H1 (cell line): Measurements from ENCODE around the gene NDUFAF8. TPM values are rescaled to one million over a fixed set of nuclear protein-coding genes. Genes with fewer than 3 reads are reported as not detected.

Experiments
- CTCF ChIA-PET: fragments of 300-600 bp; sonication (Branson Sonifier 250); formaldehyde crosslinking; loops from one replicate; lab custom pipeline; 2021; ENCODE audit not compliant: partially characterized antibody; lab: Charles Lee
- POLR2A ChIA-PET: fragments of 300-600 bp; sonication (Branson Sonifier 250); formaldehyde crosslinking; loops from one replicate; lab custom pipeline; 2021; ENCODE audit warnings: inconsistent platforms; ENCODE audit not compliant: partially characterized antibody; lab: Charles Lee
- DNase-seq, 2 experiments: peaks; one replicate each; pipeline versions ENCODE4 v3.0.0 to v3.0.0-alpha.2; 2010 to 2022; ENCODE audit warnings: low spot score in 2 of 2, low read depth in 1 of 2, mixed read lengths in 1 of 2
- FAIRE-seq: peaks from 2 replicates; lab custom pipeline; 2011; peaks lifted over from hg19 to GRCh38; lab: Jason Lieb, UNC
- H2AFZ ChIP-seq: 2 replicates; pipeline ENCODE4 v1.8.1; 2012; ENCODE audit warnings: low read length, inconsistent platforms
- H2AK5ac ChIP-seq: 2 replicates; pipeline ENCODE4 v1.6.1; 2013; ENCODE audit warnings: low read depth, low read length
- H2BK120ac ChIP-seq: replicated peaks from 2 replicates; pipeline ENCODE3; 2013; ENCODE audit warnings: low read depth, low read length, inconsistent platforms
- H2BK12ac ChIP-seq: 2 replicates; pipeline ENCODE4 v1.6.1; 2013; ENCODE audit warnings: low read depth, low read length
- H2BK15ac ChIP-seq: 2 replicates; pipeline ENCODE4 v1.6.1; 2013; ENCODE audit warnings: low read length
- H2BK20ac ChIP-seq: 2 replicates; pipeline ENCODE4 v1.6.1; 2013; ENCODE audit warnings: low read length
- H2BK5ac ChIP-seq: 2 replicates; pipeline ENCODE4 v1.6.1; 2013; ENCODE audit warnings: low read depth, low read length
- H3K14ac ChIP-seq: 2 replicates; pipeline ENCODE4 v1.6.1; 2013; ENCODE audit warnings: inconsistent platforms; ENCODE audit not compliant: insufficient read length
- H3K18ac ChIP-seq: 2 replicates; pipeline ENCODE4 v1.6.1; 2013; ENCODE audit warnings: low read length; ENCODE audit errors: extremely low read depth
- H3K23ac ChIP-seq: 2 replicates; pipeline ENCODE4 v1.6.1; 2013; ENCODE audit warnings: inconsistent platforms; ENCODE audit not compliant: insufficient read length
- H3K23me2 ChIP-seq: 2 replicates; pipeline ENCODE4 v1.6.1; 2013; ENCODE audit warnings: low read depth, low read length
- H3K27ac ChIP-seq: 2 replicates; pipeline ENCODE4 v1.6.1; 2011; ENCODE audit warnings: low read depth, low read length, inconsistent platforms
- H3K27me3 ChIP-seq, 4 experiments: replicated peaks in 1 of 4; 1 replicate in 1 of 4; 2 replicates in 3 of 4; pipeline versions ENCODE4 v1.6.1 to v1.8.1; 2011 to 2013; ENCODE audit warnings: low read length in 3 of 4, mild to moderate bottlenecking in 3 of 4, inconsistent platforms in 2 of 4, mixed read lengths in 2 of 4, moderate library complexity in 1 of 4; ENCODE audit not compliant: control insufficient read depth in 3 of 4, insufficient read depth in 3 of 4; ENCODE audit errors: extremely low read depth in 1 of 4
- H3K36me3 ChIP-seq, 4 experiments: 2 replicates each; pipeline versions ENCODE4 v1.6.1 to v1.8.1; 2011 to 2013; ENCODE audit warnings: mild to moderate bottlenecking in 4 of 4, low read length in 3 of 4, moderate library complexity in 2 of 4, control low read depth in 1 of 4, inconsistent platforms in 1 of 4; ENCODE audit not compliant: insufficient read depth in 4 of 4, control insufficient read depth in 2 of 4
- H3K4ac ChIP-seq: replicated peaks from 2 replicates; pipeline ENCODE3; 2013; ENCODE audit warnings: low read length, low read depth, mixed read lengths, inconsistent platforms; ENCODE audit not compliant: insufficient read length
- H3K4me1 ChIP-seq, 4 experiments: replicated peaks in 1 of 4; 1 replicate in 1 of 4; 2 replicates in 3 of 4; pipeline versions ENCODE4 v1.6.1 to v1.8.1; 2011 to 2013; ENCODE audit warnings: low read length in 3 of 4, inconsistent platforms in 2 of 4, mixed read lengths in 1 of 4; ENCODE audit not compliant: insufficient read depth in 4 of 4, control insufficient read depth in 3 of 4
- H3K4me2 ChIP-seq, 2 experiments: 2 replicates each; pipeline versions ENCODE4 v1.6.1 to v1.8.1; 2011 to 2013; ENCODE audit warnings: low read depth in 2 of 2, low read length in 2 of 2, control low read depth in 1 of 2, inconsistent platforms in 1 of 2, mild to moderate bottlenecking in 1 of 2; ENCODE audit not compliant: insufficient read depth in 1 of 2
- H3K4me3 ChIP-seq, 4 experiments: fragments of 200-600, 300-600 bp in 1 of 4; sonication (generic), shearing (Covaris generic), sonication (Bioruptor Twin) in 1 of 4; 2 replicates each; pipeline versions ENCODE4 v1.5.1 to v1.8.1; 2011 to 2016; ENCODE audit warnings: low read length in 4 of 4, low read depth in 3 of 4, control low read depth in 2 of 4, inconsistent platforms in 2 of 4, mild to moderate bottlenecking in 2 of 4, mixed read lengths in 1 of 4, moderate library complexity in 1 of 4; ENCODE audit not compliant: insufficient read depth in 2 of 4; ENCODE audit errors: extremely low read depth in 1 of 4
- H3K56ac ChIP-seq: replicated peaks from 2 replicates; pipeline ENCODE3; 2013; ENCODE audit warnings: low read depth, mild to moderate bottlenecking, mixed read lengths, low read length, inconsistent platforms; ENCODE audit not compliant: insufficient read length
- H3K79me1 ChIP-seq: 2 replicates; pipeline ENCODE4 v1.6.1; 2013; ENCODE audit warnings: low read depth, low read length, control low read depth
- H3K79me2 ChIP-seq, 2 experiments: 2 replicates each; pipeline versions ENCODE4 v1.6.1 to v1.8.1; 2012 to 2013; ENCODE audit warnings: low read length in 2 of 2, mild to moderate bottlenecking in 2 of 2, inconsistent platforms in 1 of 2; ENCODE audit not compliant: insufficient read depth in 2 of 2, control insufficient read depth in 1 of 2
- H3K9ac ChIP-seq, 4 experiments: replicated peaks in 1 of 4; 1 replicate in 1 of 4; 2 replicates in 3 of 4; pipeline versions ENCODE4 v1.6.1 to v1.8.1; 2011 to 2013; ENCODE audit warnings: low read depth in 3 of 4, low read length in 3 of 4, control low read depth in 2 of 4, mild to moderate bottlenecking in 2 of 4, moderate library complexity in 2 of 4, inconsistent platforms in 1 of 4; ENCODE audit errors: extremely low read depth in 1 of 4
- H3K9me3 ChIP-seq, 2 experiments: 2 replicates each; pipeline versions ENCODE4 v1.6.1 to v1.8.1; 2012 to 2013; ENCODE audit warnings: mild to moderate bottlenecking in 2 of 2, moderate library complexity in 2 of 2, control low read depth in 1 of 2, inconsistent platforms in 1 of 2, low read depth in 1 of 2, low read length in 1 of 2, mixed read lengths in 1 of 2; ENCODE audit not compliant: insufficient read depth in 2 of 2
- H4K20me1 ChIP-seq, 2 experiments: replicated peaks in 1 of 2; 2 replicates each; pipeline versions ENCODE3 to v1.8.1; 2011 to 2013; ENCODE audit warnings: inconsistent platforms in 2 of 2, low read length in 2 of 2, mild to moderate bottlenecking in 1 of 2; ENCODE audit not compliant: insufficient read depth in 2 of 2, control insufficient read depth in 1 of 2
- H4K5ac ChIP-seq: 2 replicates; pipeline ENCODE4 v1.6.1; 2013; ENCODE audit warnings: low read length, low read depth, mixed read lengths, inconsistent platforms; ENCODE audit not compliant: insufficient read length
- H4K8ac ChIP-seq: 2 replicates; pipeline ENCODE4 v1.8.0; 2013; ENCODE audit warnings: mild to moderate bottlenecking, moderate library complexity, low read length, inconsistent platforms; ENCODE audit not compliant: insufficient read depth; ENCODE audit errors: extremely low read depth
- H4K91ac ChIP-seq: replicated peaks from 2 replicates; pipeline ENCODE3; 2013; ENCODE audit warnings: low read length, mixed read lengths, inconsistent platforms; ENCODE audit not compliant: insufficient read length
- CHD1 ChIP-seq: IDR thresholded peaks from 2 replicates; pipeline ENCODE4 v1.6.1; 2012; ENCODE audit warnings: low read depth, low read length, improper control_type of control experiment
- POLR2AphosphoS5 ChIP-seq: IDR thresholded peaks from 2 replicates; pipeline ENCODE4 v1.6.1; 2011; ENCODE audit warnings: low read depth, low read length
- SUZ12 ChIP-seq: fragments of 200-600 bp; sonication (generic); IDR thresholded peaks from 2 replicates; pipeline ENCODE4 v1.6.1; 2012; ENCODE audit warnings: mild to moderate bottlenecking, inconsistent platforms, low read length, moderate library complexity, mixed read lengths
- WGBS, 2 experiments: shearing (Covaris generic) in 1 of 2; methylation state at CpG; one replicate each; pipeline versions ENCODE4 v1.1.6 to v1.1.7; 2013 to 2015; ENCODE audit warnings: low lambda C conversion rate in 2 of 2, mixed read lengths in 2 of 2, inconsistent platforms in 1 of 2, low coverage in 1 of 2, missing lambda C conversion rate in 1 of 2; ENCODE audit not compliant: insufficient replicate concordance in 2 of 2, insufficient coverage in 1 of 2, insufficient read length in 1 of 2; ENCODE audit errors: extremely low coverage in 1 of 2, missing lambda C conversion rate in 1 of 2; 5-methylcytosine and 5-hydroxymethylcytosine counted together
- polyA plus RNA-seq, 7 experiments: library from polyadenylated mRNA; depleted of rRNA in 3 of 7; stranded (reverse) in 5 of 7; unstranded in 2 of 7; fragments of >200 nt in 5 of 7; fragments of 200-250 nt in 2 of 7; gene quantifications; 1 replicate in 5 of 7; 2 replicates in 1 of 7; 4 replicates in 1 of 7; pipeline versions ENCODE4 v1.2.1 to v1.2.3, GENCODE V29; 2011 to 2013; ENCODE audit warnings: missing spikeins in 2 of 7, mixed read lengths in 2 of 7
- total RNA-seq: library from RNA; stranded (reverse); fragmentation: NEBNext Ultra II Directional; extraction: Animal tissue kit (Norgen Biotek cat#: 25700); gene quantifications from 2 replicates; pipeline ENCODE4 v1.2.1, GENCODE V29; 2021

Gene NDUFAF8
- total and polyA plus RNA-seq, 2 of the 8 experiments (the other 6 are each of a cell fraction or from before 2014, with no cell fraction given), result 48.9 to 91.1 TPM

GRCh38 chr17:81223762-81224130, 15.4 kb upstream of the NDUFAF8 start:
- Histone ChIP-seq H3K4me1 (peaks cover 0 to 12% (median 9%) of the 10 kb centered on the region in 4 experiments; a peak in 5 of 7 replicates), H3K4me3 (peak overlapping the region; percentile 47 to 62 (median 59)), H3K27me3 (peaks cover 0 to 2% (median 0%) of the 10 kb centered on the region in 4 experiments; a peak in 2 of 7 replicates), H3K4me2 (peak overlapping the region; percentile 82 to 86), H3K36me3 (peaks cover 0 to 5% (median 0%) of the 10 kb centered on the region in 4 experiments; a peak in 1 of 8 replicates), H2BK120ac (no peak overlapping the region), H2BK15ac (no peak overlapping the region), H3K14ac (no peak overlapping the region), H2AFZ (peak overlapping the region; percentile 24; the same call in 1 of the 2 replicates), H4K20me1 (peaks cover 4 to 11% of the 10 kb centered on the region in 2 experiments), H4K8ac (no peak overlapping the region), H3K79me1 (peaks cover 12% of the 10 kb centered on the region), H3K56ac (no peak overlapping the region), H2BK5ac (no peak overlapping the region), H4K5ac (no peak overlapping the region), H2BK12ac (no peak overlapping the region; the same call in 1 of the 2 replicates), H3K9me3 (no peaks in the 10 kb centered on the region), H3K23ac (no peak overlapping the region), H3K79me2 (peaks cover 0 to 15% of the 10 kb centered on the region in 2 experiments; a peak in 1 of 4 replicates), H3K23me2 (peaks cover 12% of the 10 kb centered on the region; the same call in 1 of the 2 replicates), H2AK5ac (no peak overlapping the region), H3K4ac (no peak overlapping the region), H4K91ac (no peak overlapping the region), H3K9ac (peak overlapping the region in 3 of 4 experiments; percentile 60 to 77 (median 74); a peak in 3 of 7 replicates), H3K18ac (no peak overlapping the region), H2BK20ac (no peak overlapping the region), H3K27ac (no peak overlapping the region)
- no peak for TF ChIP-seq POLR2AphosphoS5
- no peak for TF ChIP-seq SUZ12
- no peak for TF ChIP-seq CHD1
- CTCF ChIA-PET, result interaction anchor here (1.3 kb wide), 1 partner anchor 82 kb away, joined by 3 read pairs; no protein-coding TSS in a partner anchor
- DNase-seq (no peak), FAIRE-seq (no peak)
- POLR2A ChIA-PET, result interaction anchor here (2.2 kb wide), 1 partner anchor 14 kb away, joined by 10 read pairs; the partner anchor contains the start of genes NDUFAF8 and TEPSIN
- 50% methylated on average over 11 of the region's 11 CpGs; no CpG with 5 or more reads in 1 of the 2 experiments for WGBS, 2 experiments
